Psoas muscle (tissue), 8 donors: Measurements from ENCODE around the gene HOXC11. TPM values are rescaled to one million over a fixed set of nuclear protein-coding genes. Genes with fewer than 3 reads are reported as not detected.
A peak's percentile ranks its signal among the peaks of the same experiment; 100 is the strongest.

Experiments
- ATAC-seq, 4 donors: fragments of 200-7000 bp; cut with Tn5 transposase; one replicate each; pipeline ENCODE4 v1.9.1; 2020; ENCODE audit warnings: moderate library complexity in 3 of 4, mild to moderate bottlenecking in 2 of 4
- DNase-seq, 2 donors: peaks; one replicate each; pipeline ENCODE4 v3.0.0-alpha.2; 2020
- H3K27ac ChIP-seq: fragments of 200-600 bp; one replicate; pipeline ENCODE4 v1.8.0; 2022
- H3K27me3 ChIP-seq, 3 donors: fragments of 200-600 bp in 1 of 3; one replicate each; pipeline versions ENCODE4 v1.6.1 to v1.8.0; 2013 to 2022; ENCODE audit warnings: low read length in 2 of 3, mild to moderate bottlenecking in 2 of 3, moderate library complexity in 1 of 3; ENCODE audit not compliant: insufficient read depth in 3 of 3
- H3K36me3 ChIP-seq, 2 donors: fragments of 200-600 bp in 1 of 2; one replicate each; pipeline versions ENCODE4 v1.6.1 to v1.8.0; 2013 to 2022; ENCODE audit warnings: low read depth in 1 of 2, mild to moderate bottlenecking in 1 of 2, moderate library complexity in 1 of 2; ENCODE audit not compliant: insufficient read depth in 1 of 2
- H3K4me1 ChIP-seq: fragments of 200-600 bp; one replicate; pipeline ENCODE4 v1.8.0; 2022
- H3K4me3 ChIP-seq: fragments of 200-600 bp; one replicate; pipeline ENCODE4 v1.8.0; 2022; ENCODE audit warnings: mild to moderate bottlenecking
- H3K9me3 ChIP-seq: fragments of 200-600 bp; one replicate; pipeline ENCODE4 v1.8.0; 2022
- CTCF ChIP-seq: fragments of 200-600 bp; IDR thresholded peaks from one replicate; pipeline ENCODE4 v1.8.0; 2022; ENCODE audit warnings: antibody characterized with exemption
- WGBS, 3 donors: extraction: QIAGEN DNeasy Blood & Tissue Kit; methylation state at CpG; one replicate each; pipeline versions ENCODE4 v1.1.6 to v1.1.7; 2013; 5-methylcytosine and 5-hydroxymethylcytosine counted together
- intact Hi-C, 2 donors: fragments of 100-400 bp; cut with DNase I; formaldehyde crosslinking; loops; one replicate each; pipeline versions ENCODE4 v1.11.0 to v1.14.2; 2022
- polyA plus RNA-seq, 3 donors: library from polyadenylated mRNA; stranded (reverse); fragments of 200-250 nt; gene quantifications; one replicate each; pipeline ENCODE4 v1.2.3, GENCODE V29; 2013
- total RNA-seq, 4 donors: library from RNA; stranded (reverse); fragmentation: NEBNext Ultra II Directional in 2 of 4; extraction: Animal tissue kit (Norgen Biotek cat#: 25700) in 2 of 4; gene quantifications; one replicate each; pipeline versions ENCODE4 v1.2.1 to v1.2.4, GENCODE V29; 2021 to 2023
- donor health status: healthy with polysubstance abuse.
- donor health status: DM: no; HTN: no; CAD: no; lungs with moderate emphysema.
- donor health status: Bipolar disorder and iron deficiency.
- donor health status: healthy.
- donor health status: DM: yes; HTN: yes; CAD: no.
- donor health status: DM: no; HTN: no; CAD: no.
- donor health status: DM: no; HTN: no; CAD: no.
- donor health status: DM: yes; HTN: yes; CAD: no.

The HOXC11 gene
- total and polyA plus RNA-seq, 7 donors: 0.34 to 2.2 (median 0.82) TPM; not detected in 2

GRCh38 chr12:54003625-54004024 lies 30.7 kb downstream of the HOXC11 start:
- Histone ChIP-seq H3K4me1 (peaks cover 23% of the 10 kb centered on the region), H3K4me3 (peak overlapping the region; percentile 78), H3K36me3 (no peaks in the 10 kb centered on the region), H3K27me3 (no peaks in the 10 kb centered on the region), H3K9me3 (no peaks in the 10 kb centered on the region), H3K27ac (peak overlapping the region; percentile 95)
- 11 to 23% (median 19%) methylated on average over 3 of the region's 3 CpGs for WGBS, 3 donors
- DNase-seq: no peak
- no peak for ATAC-seq
- no peak for TF ChIP-seq CTCF
- intact Hi-C loops: loop anchor here in 1 of 2 donors (5.0 kb wide), 1 partner anchor 274 kb away; no protein-coding TSS in a partner anchor

DNA sequence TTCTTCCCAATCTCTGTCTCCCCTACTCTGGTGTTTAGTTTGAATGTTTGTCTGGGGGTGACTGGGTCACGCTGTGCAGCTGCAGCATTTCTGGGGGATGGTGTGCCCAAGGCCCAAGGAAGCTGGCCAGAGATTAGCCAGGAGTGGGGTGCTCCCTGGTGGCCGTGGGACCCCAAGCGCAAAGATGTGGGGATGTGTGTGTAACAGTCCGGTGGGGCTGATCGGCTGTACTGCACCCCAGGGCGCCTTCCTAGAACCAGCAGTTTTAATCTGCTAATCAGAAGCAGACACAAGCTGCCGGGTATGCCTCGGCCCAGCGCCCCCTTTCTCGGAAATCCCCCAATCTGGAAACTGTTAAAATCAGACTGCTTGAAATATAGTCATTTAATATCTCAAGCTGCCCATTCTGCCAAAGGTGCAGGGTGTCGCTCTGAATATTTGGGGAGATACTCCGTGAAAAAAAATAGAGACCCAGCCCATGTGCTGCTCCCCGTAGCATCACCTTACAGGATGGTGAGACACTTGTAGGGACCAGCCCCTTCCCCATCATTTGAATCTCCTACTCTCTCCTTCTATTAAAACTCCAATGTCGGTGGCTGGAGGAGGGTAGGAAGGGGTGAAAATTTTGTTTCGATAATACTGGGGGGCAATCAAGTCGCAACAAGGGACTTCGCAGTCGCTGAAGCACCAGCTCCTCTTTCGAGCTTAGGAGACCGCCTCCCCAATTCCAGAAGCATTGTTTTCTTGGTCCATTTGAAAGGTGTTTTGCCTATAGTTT lies 31.3 kb downstream of the HOXC11 start:
- DNase-seq (peak in 1 of 2 donors; percentile 46), ATAC-seq (no peak)
- Histone ChIP-seq H3K27ac (peak overlapping the region; percentile 95), H3K4me3 (peak overlapping the region; percentile 78), H3K4me1 (peaks cover 19% of the 10 kb centered on the region), H3K36me3 (no peaks in the 10 kb centered on the region), H3K9me3 (no peaks in the 10 kb centered on the region), H3K27me3 (no peaks in the 10 kb centered on the region)
- WGBS, 3 donors: 53 to 63% (median 54%) methylated on average over 20 of the region's 20 CpGs
- TF ChIP-seq CTCF: no peak
- intact Hi-C loops: loop anchor here in 1 of 2 donors (5.0 kb wide), 1 partner anchor 273 kb away; no protein-coding TSS in a partner anchor

GRCh38 chr12:54004841-54005530 lies 32.1 kb downstream of the HOXC11 start:
- H3K27ac ChIP-seq: peak overlapping the region; percentile 95
- H3K4me1 ChIP-seq: peaks cover 19% of the 10 kb centered on the region
- H3K4me3 ChIP-seq: peak overlapping the region; percentile 78
- H3K36me3 ChIP-seq: no peaks in the 10 kb centered on the region
- DNase-seq (peak in 1 of 2 donors; percentile 78), ATAC-seq (no peak)
- intact Hi-C loops: loop anchor here in 1 of 2 donors (5.0 kb wide), 2 partner anchors 192 to 272 kb away; no protein-coding TSS in a partner anchor
- WGBS, 3 donors: 44 to 55% (median 49%) methylated on average over 31 of the region's 31 CpGs
- no peaks in the 10 kb centered on the region for H3K9me3 ChIP-seq
- no peak for TF ChIP-seq CTCF
- no peaks in the 10 kb centered on the region for H3K27me3 ChIP-seq

DNA sequence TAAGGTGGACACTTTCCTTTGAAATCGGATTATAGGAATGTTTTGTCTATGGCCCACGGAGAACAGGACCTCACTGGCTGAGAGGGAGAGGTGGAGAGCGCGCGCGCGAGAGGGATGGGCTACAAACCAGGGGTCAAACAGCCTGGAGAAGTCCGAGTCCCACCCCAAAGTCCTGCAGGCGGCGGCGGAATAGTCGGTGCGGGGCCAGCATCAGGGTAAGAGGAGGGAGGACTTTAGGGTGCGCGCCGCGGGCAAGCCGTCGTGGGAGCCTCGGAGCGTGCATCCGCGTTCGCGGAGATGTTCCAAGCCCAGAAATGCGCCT lies 32.6 kb downstream of the HOXC11 start:
- H3K27me3 ChIP-seq: no peaks in the 10 kb centered on the region

More for the DNA sequence above, 32.6 kb downstream of the HOXC11 start:
- Histone ChIP-seq H3K36me3 (no peaks in the 10 kb centered on the region), H3K4me1 (peaks cover 22% of the 10 kb centered on the region), H3K27ac (peak overlapping the region; percentile 95), H3K4me3 (peak overlapping the region; percentile 78), H3K9me3 (no peaks in the 10 kb centered on the region)
- no peak for TF ChIP-seq CTCF
- peak in 1 of 2 donors; percentile 64 for DNase-seq
- WGBS, 3 donors: 25 to 32% (median 26%) methylated on average over 26 of the region's 26 CpGs
- intact Hi-C loops: loop anchor here in 1 of 2 donors (5.0 kb wide), 1 partner anchor 192 kb away; no protein-coding TSS in a partner anchor
- no peak for ATAC-seq
